ENCODE results near the gene OPA3. TPM values are rescaled to one million over a fixed set of nuclear protein-coding genes. Genes with fewer than 3 reads are reported as not detected.

Gene OPA3
- total RNA-seq, 1 experiment from 2014 or later, result 11.1 TPM

DNA sequence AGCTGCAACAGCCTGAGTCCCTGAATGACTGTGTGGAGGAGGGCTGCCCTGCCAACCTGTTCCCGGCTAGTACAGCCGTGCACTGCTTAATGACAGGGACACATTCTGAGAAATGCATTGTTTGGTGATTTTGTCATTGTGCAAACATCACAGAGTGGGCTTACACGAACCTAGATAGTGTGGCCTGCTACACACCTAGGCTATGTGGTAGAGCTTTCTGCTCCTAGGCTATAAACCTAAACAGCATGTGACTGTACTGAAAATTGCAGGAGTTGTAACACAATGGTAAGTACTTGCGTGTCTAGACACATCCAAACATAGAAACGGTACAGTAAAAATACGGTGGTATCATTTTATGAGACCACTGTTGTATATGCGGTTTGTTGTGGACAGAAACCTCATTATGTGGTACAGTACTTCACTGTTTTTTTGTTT, 42.4 kb downstream of the OPA3 start:
- Histone ChIP-seq H3K4me1 (ENCODE audit: control insufficient read depth in 1 of 2, insufficient read depth in 2 of 2, low read length in 2 of 2) (peaks cover 0 to 12% of the 10 kb centered on the region in 2 experiments; a peak in 1 of 4 replicates), H3K9me2 (ENCODE audit: insufficient read depth) (no peaks in the 10 kb centered on the region), H3K9me3 (ENCODE audit: control insufficient read depth in 1 of 2, insufficient read depth in 1 of 2, low read depth in 1 of 2, low read length in 2 of 2) (peaks cover 0 to 4% of the 10 kb centered on the region in 2 experiments; a peak in 1 of 4 replicates), H3K4me3 (replicated peaks in 1 of 2; ENCODE audit: low read depth in 1 of 2, low read length in 2 of 2) (no peak overlapping the region), H3K79me2 (ENCODE audit: insufficient read depth, low read length) (no peaks in the 10 kb centered on the region), H3K36me3 (ENCODE audit: control insufficient read depth in 1 of 2, insufficient read depth in 2 of 2, low read length in 2 of 2) (no peaks in the 10 kb centered on the region), H2AFZ (ENCODE audit: low read depth, low read length, poor library complexity, severe bottlenecking) (no peak overlapping the region), H3K9ac (ENCODE audit: low read length) (no peak overlapping the region), H3K27me3 (ENCODE audit: insufficient read depth, low read length) (no peaks in the 10 kb centered on the region), H4K20me1 (ENCODE audit: insufficient read depth) (no peaks in the 10 kb centered on the region), H3K27ac (ENCODE audit: low read depth, low read length) (no peak overlapping the region), H3K4me2 (ENCODE audit: low read length) (no peak overlapping the region)
- ChIA-PET CTCF (no interaction called here), RAD21 (ENCODE audit: low non-redundant PET in 1 of 2, low total read pairs in 2 of 2, uncharacterized antibody in 2 of 2, unreplicated experiment in 2 of 2) (no interaction called here), POLR2A (no interaction called here)
- DNase-seq (ENCODE audit: low read depth, low spot score) (no peak), ATAC-seq (no peak)
- no TSS peak for BruUV-seq (replicated peaks)
- TF ChIP-seq EZH2 (IDR thresholded peaks at IDR 0.05) (no peak), SP1 (IDR thresholded peaks at IDR 0.05; ENCODE audit: low read depth) (no peak), JUND (IDR thresholded peaks at IDR 0.05) (no peak), SRF (IDR thresholded peaks at IDR 0.05; ENCODE audit: low read depth) (no peak)
- TF ChIP-seq, protein P1, sequence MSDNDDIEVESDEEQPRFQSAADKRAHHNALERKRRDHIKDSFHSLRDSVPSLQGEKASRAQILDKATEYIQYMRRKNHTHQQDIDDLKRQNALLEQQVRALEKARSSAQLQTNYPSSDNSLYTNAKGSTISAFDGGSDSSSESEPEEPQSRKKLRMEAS (IDR thresholded peaks at IDR 0.05), result no peak
- TF ChIP-seq, protein P2, sequence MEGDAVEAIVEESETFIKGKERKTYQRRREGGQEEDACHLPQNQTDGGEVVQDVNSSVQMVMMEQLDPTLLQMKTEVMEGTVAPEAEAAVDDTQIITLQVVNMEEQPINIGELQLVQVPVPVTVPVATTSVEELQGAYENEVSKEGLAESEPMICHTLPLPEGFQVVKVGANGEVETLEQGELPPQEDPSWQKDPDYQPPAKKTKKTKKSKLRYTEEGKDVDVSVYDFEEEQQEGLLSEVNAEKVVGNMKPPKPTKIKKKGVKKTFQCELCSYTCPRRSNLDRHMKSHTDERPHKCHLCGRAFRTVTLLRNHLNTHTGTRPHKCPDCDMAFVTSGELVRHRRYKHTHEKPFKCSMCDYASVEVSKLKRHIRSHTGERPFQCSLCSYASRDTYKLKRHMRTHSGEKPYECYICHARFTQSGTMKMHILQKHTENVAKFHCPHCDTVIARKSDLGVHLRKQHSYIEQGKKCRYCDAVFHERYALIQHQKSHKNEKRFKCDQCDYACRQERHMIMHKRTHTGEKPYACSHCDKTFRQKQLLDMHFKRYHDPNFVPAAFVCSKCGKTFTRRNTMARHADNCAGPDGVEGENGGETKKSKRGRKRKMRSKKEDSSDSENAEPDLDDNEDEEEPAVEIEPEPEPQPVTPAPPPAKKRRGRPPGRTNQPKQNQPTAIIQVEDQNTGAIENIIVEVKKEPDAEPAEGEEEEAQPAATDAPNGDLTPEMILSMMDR (IDR thresholded peaks at IDR 0.05 in 2 of 3, conservative IDR thresholded peaks at IDR 0.05 in 1 of 3; ENCODE audit: borderline replicate concordance in 1 of 3, insufficient read depth in 1 of 3, low read depth in 2 of 3, low read length in 2 of 3), result no peak
- intact Hi-C loops (cut with micrococcal nuclease), result no loop called here

DNA sequence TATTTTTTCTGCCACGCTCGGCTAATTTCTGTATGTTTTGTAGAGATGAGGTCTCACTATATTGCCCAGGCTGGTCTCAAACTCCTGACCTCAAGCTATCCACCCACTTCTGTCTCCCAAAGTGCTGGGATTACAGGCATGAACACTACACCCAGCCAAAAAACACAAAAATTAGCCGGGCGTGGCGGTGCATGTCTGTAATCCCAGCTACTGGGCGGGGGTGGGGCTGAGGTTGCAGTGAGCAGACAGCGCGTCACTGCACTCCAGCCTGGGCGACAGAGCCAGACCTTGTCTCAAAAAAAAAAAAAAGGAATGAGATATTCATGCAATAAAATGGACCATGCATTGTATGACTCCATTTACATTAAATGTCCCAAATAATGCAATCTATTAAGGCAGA, 45.1 kb downstream of the OPA3 start:
- POLR2A ChIA-PET, result no interaction called here
- RAD21 ChIA-PET (ENCODE audit: low non-redundant PET in 1 of 2, low total read pairs in 2 of 2, uncharacterized antibody in 2 of 2, unreplicated experiment in 2 of 2), result no interaction called here
- ATAC-seq, result no peak
- Histone ChIP-seq H3K27ac (ENCODE audit: low read depth, low read length) (no peak overlapping the region), H3K9me2 (ENCODE audit: insufficient read depth) (no peaks in the 10 kb centered on the region), H3K4me1 (ENCODE audit: control insufficient read depth in 1 of 2, insufficient read depth in 2 of 2, low read length in 2 of 2) (peaks cover 0 to 8% of the 10 kb centered on the region in 2 experiments; a peak in 1 of 4 replicates), H3K36me3 (ENCODE audit: control insufficient read depth in 1 of 2, insufficient read depth in 2 of 2, low read length in 2 of 2) (no peaks in the 10 kb centered on the region), H3K79me2 (ENCODE audit: insufficient read depth, low read length) (no peaks in the 10 kb centered on the region), H3K4me2 (ENCODE audit: low read length) (no peak overlapping the region), H3K4me3 (replicated peaks in 1 of 2; ENCODE audit: low read depth in 1 of 2, low read length in 2 of 2) (no peak overlapping the region), H4K20me1 (ENCODE audit: insufficient read depth) (no peaks in the 10 kb centered on the region), H2AFZ (ENCODE audit: low read depth, low read length, poor library complexity, severe bottlenecking) (no peak overlapping the region), H3K9me3 (ENCODE audit: control insufficient read depth in 1 of 2, insufficient read depth in 1 of 2, low read depth in 1 of 2, low read length in 2 of 2) (peaks cover 0 to 4% of the 10 kb centered on the region in 2 experiments; a peak in 1 of 4 replicates), H3K9ac (ENCODE audit: low read length) (no peak overlapping the region), H3K27me3 (ENCODE audit: insufficient read depth, low read length) (no peaks in the 10 kb centered on the region)
- intact Hi-C loops (cut with micrococcal nuclease), result no loop called here
- no TSS peak for BruUV-seq (replicated peaks)
- CTCF ChIA-PET, result interaction anchor here (0.7 kb wide), 1 partner anchor 19 kb away, joined by 3 read pairs; no protein-coding TSS in a partner anchor
- DNase-seq (ENCODE audit: low read depth, low spot score), result no peak
- TF ChIP-seq FOSL1 (IDR thresholded peaks at IDR 0.05; ENCODE audit: low read depth) (no peak), TCF7L2 (IDR thresholded peaks at IDR 0.05; ENCODE audit: borderline replicate concordance, extremely low read depth, insufficient read depth, insufficient read length) (no peak), ZFX (IDR thresholded peaks at IDR 0.05) (no peak), SRF (IDR thresholded peaks at IDR 0.05; ENCODE audit: low read depth) (no peak), SIN3A (IDR thresholded peaks at IDR 0.05; ENCODE audit: low read depth) (no peak), ZNF274 (IDR thresholded peaks at IDR 0.05; ENCODE audit: low read depth, low read length) (no peak), CBX3 (IDR thresholded peaks at IDR 0.05; ENCODE audit: low read depth) (no peak)
- TF ChIP-seq, protein P2 (IDR thresholded peaks at IDR 0.05 in 2 of 3, conservative IDR thresholded peaks at IDR 0.05 in 1 of 3; ENCODE audit: borderline replicate concordance in 1 of 3, insufficient read depth in 1 of 3, low read depth in 2 of 3, low read length in 2 of 3), result no peak
- TF ChIP-seq, protein P3, sequence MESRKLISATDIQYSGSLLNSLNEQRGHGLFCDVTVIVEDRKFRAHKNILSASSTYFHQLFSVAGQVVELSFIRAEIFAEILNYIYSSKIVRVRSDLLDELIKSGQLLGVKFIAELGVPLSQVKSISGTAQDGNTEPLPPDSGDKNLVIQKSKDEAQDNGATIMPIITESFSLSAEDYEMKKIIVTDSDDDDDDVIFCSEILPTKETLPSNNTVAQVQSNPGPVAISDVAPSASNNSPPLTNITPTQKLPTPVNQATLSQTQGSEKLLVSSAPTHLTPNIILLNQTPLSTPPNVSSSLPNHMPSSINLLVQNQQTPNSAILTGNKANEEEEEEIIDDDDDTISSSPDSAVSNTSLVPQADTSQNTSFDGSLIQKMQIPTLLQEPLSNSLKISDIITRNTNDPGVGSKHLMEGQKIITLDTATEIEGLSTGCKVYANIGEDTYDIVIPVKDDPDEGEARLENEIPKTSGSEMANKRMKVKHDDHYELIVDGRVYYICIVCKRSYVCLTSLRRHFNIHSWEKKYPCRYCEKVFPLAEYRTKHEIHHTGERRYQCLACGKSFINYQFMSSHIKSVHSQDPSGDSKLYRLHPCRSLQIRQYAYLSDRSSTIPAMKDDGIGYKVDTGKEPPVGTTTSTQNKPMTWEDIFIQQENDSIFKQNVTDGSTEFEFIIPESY (IDR thresholded peaks at IDR 0.05; ENCODE audit: extremely low read depth, insufficient replicate concordance, low read length), result no peak
- TF ChIP-seq, protein P4, sequence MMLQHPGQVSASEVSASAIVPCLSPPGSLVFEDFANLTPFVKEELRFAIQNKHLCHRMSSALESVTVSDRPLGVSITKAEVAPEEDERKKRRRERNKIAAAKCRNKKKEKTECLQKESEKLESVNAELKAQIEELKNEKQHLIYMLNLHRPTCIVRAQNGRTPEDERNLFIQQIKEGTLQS (IDR thresholded peaks at IDR 0.05), result no peak
